Mesenchymal stem cell (in vitro differentiated cells and primary cell): ENCODE measurements around the gene NEDD8.

ENCODE experiments used
- DNase-seq: peaks from one replicate; pipeline ENCODE4 v3.0.0-alpha.2; 2013
- H2AFZ ChIP-seq: one replicate; pipeline ENCODE4 v1.6.1; 2013; ENCODE audit warnings: low read depth, mild to moderate bottlenecking, control low read depth, inconsistent platforms, low read length, moderate library complexity
- H2AK5ac ChIP-seq: 2 replicates; pipeline ENCODE4 v1.6.1; 2013; ENCODE audit warnings: low read length, moderate library complexity, mild to moderate bottlenecking, inconsistent platforms; ENCODE audit not compliant: severe bottlenecking
- H2BK120ac ChIP-seq: one replicate; pipeline ENCODE4 v1.6.1; 2013; ENCODE audit warnings: low read depth, mild to moderate bottlenecking, inconsistent platforms, low read length, moderate library complexity
- H2BK12ac ChIP-seq, 2 experiments: one replicate each; pipeline ENCODE4 v1.6.1; 2013; ENCODE audit warnings: inconsistent platforms in 2 of 2, low read length in 2 of 2, mild to moderate bottlenecking in 2 of 2, moderate library complexity in 2 of 2, control low read depth in 1 of 2
- H2BK15ac ChIP-seq: one replicate; pipeline ENCODE4 v1.6.1; 2013; ENCODE audit warnings: mild to moderate bottlenecking, low read depth, inconsistent platforms; ENCODE audit not compliant: poor library complexity, severe bottlenecking
- H2BK5ac ChIP-seq: 2 replicates; pipeline ENCODE4 v1.6.1; 2013; ENCODE audit warnings: low read depth, mild to moderate bottlenecking, low read length, control low read depth, inconsistent platforms; ENCODE audit not compliant: poor library complexity, severe bottlenecking
- H3K14ac ChIP-seq, 2 experiments: one replicate each; pipeline ENCODE4 v1.6.1; 2013; ENCODE audit warnings: inconsistent platforms in 2 of 2, low read length in 2 of 2, control low read depth in 1 of 2, mild to moderate bottlenecking in 1 of 2, moderate library complexity in 1 of 2
- H3K18ac ChIP-seq, 2 experiments: one replicate each; pipeline ENCODE4 v1.6.1; 2013; ENCODE audit warnings: inconsistent platforms in 2 of 2, low read length in 2 of 2, control low read depth in 1 of 2, low read depth in 1 of 2, mild to moderate bottlenecking in 1 of 2
- H3K23ac ChIP-seq, 2 experiments: one replicate each; pipeline ENCODE4 v1.6.1; 2013; ENCODE audit warnings: inconsistent platforms in 2 of 2, low read length in 2 of 2, mild to moderate bottlenecking in 2 of 2, moderate library complexity in 2 of 2, control low read depth in 1 of 2
- H3K27ac ChIP-seq: 2 replicates; pipeline ENCODE4 v1.5.1; 2013; ENCODE audit warnings: mild to moderate bottlenecking, moderate library complexity, low read length, control low read depth, inconsistent platforms; ENCODE audit not compliant: poor library complexity, severe bottlenecking
- H3K27me3 ChIP-seq, 2 experiments: 2 replicates each; pipeline versions ENCODE4 v1.6.1 to v1.7.0; 2013; ENCODE audit warnings: low read length in 2 of 2, mild to moderate bottlenecking in 2 of 2, moderate library complexity in 2 of 2, control low read depth in 1 of 2, inconsistent platforms in 1 of 2; ENCODE audit not compliant: control insufficient read depth in 1 of 2, insufficient read depth in 1 of 2
- H3K36me3 ChIP-seq, 2 experiments: 2 replicates each; pipeline versions ENCODE4 v1.6.1 to v1.7.0; 2013; ENCODE audit warnings: low read length in 2 of 2, control low read depth in 1 of 2, inconsistent platforms in 1 of 2, low read depth in 1 of 2, mild to moderate bottlenecking in 1 of 2; ENCODE audit not compliant: insufficient read depth in 2 of 2, control insufficient read depth in 1 of 2
- H3K4ac ChIP-seq, 2 experiments: one replicate each; pipeline ENCODE4 v1.6.1; 2013; ENCODE audit warnings: inconsistent platforms in 2 of 2, low read length in 2 of 2, mild to moderate bottlenecking in 2 of 2, moderate library complexity in 2 of 2, control low read depth in 1 of 2, low read depth in 1 of 2
- H3K4me1 ChIP-seq: 2 replicates; pipeline ENCODE4 v1.6.1; 2013; ENCODE audit warnings: low read depth, low read length, control low read depth; ENCODE audit not compliant: control insufficient read depth, insufficient read depth
- H3K4me2 ChIP-seq: 2 replicates; pipeline ENCODE4 v1.6.1; 2013; ENCODE audit warnings: low read length, mild to moderate bottlenecking, inconsistent platforms; ENCODE audit not compliant: poor library complexity, severe bottlenecking
- H3K4me3 ChIP-seq, 2 experiments: 2 replicates each; pipeline versions ENCODE4 v1.5.1 to v1.7.0; 2013; ENCODE audit warnings: low read length in 2 of 2, mild to moderate bottlenecking in 2 of 2, control low read depth in 1 of 2, low read depth in 1 of 2; ENCODE audit not compliant: insufficient read depth in 1 of 2
- H3K79me1 ChIP-seq: replicated peaks from 2 replicates; pipeline ENCODE4 v1.6.1; 2013; ENCODE audit warnings: mild to moderate bottlenecking, control low read depth, low read length, inconsistent platforms; ENCODE audit not compliant: poor library complexity, severe bottlenecking
- H3K9ac ChIP-seq: 2 replicates; pipeline ENCODE4 v1.7.0; 2013; ENCODE audit warnings: mild to moderate bottlenecking, low read length, moderate library complexity
- H3K9me3 ChIP-seq: 2 replicates; pipeline ENCODE4 v1.7.0; 2013; ENCODE audit warnings: mild to moderate bottlenecking, low read length; ENCODE audit not compliant: control insufficient read depth
- H4K8ac ChIP-seq: one replicate; pipeline ENCODE4 v1.6.1; 2013; ENCODE audit warnings: inconsistent platforms, mild to moderate bottlenecking, low read length, moderate library complexity
- H4K91ac ChIP-seq: one replicate; pipeline ENCODE4 v1.6.1; 2013; ENCODE audit warnings: mild to moderate bottlenecking, low read length, inconsistent platforms
- WGBS: methylation state at CpG from one replicate; pipeline ENCODE4 v1.1.7; 2013; ENCODE audit warnings: mixed read lengths; 5-methylcytosine and 5-hydroxymethylcytosine counted together

NEDD8 gene

GRCh38 chr14:24190416-24190815 lies 41.8 kb downstream of the NEDD8 start:
- Histone ChIP-seq H3K4me1 (peaks cover 14% of the 10 kb centered on the region), H3K18ac (no peak overlapping the region), H2BK120ac (no peak overlapping the region), H3K36me3 (peaks cover 45 to 58% of the 10 kb centered on the region in 2 experiments), H3K23ac (no peak overlapping the region), H2AFZ (no peak overlapping the region), H3K4ac (no peak overlapping the region), H3K14ac (no peak overlapping the region), H2BK15ac (no peak overlapping the region), H4K91ac (no peak overlapping the region), H3K4me2 (no peak overlapping the region), H2BK5ac (no peak overlapping the region), H2AK5ac (no peak overlapping the region), H2BK12ac (no peak overlapping the region), H3K9me3 (no peaks in the 10 kb centered on the region), H3K27ac (no peak overlapping the region), H3K4me3 (peak overlapping the region in 1 of 2 experiments; percentile 9), H4K8ac (no peak overlapping the region), H3K9ac (no peak overlapping the region), H3K79me1 (peaks cover 40% of the 10 kb centered on the region), H3K27me3 (no peaks in the 10 kb centered on the region)
- WGBS, result 96% methylated on average over 8 of the region's 10 CpGs
- no peak for DNase-seq

GRCh38 chr14:24189460-24189859 lies 42.7 kb downstream of the NEDD8 start:
- Histone ChIP-seq H3K36me3 (peaks cover 55 to 68% of the 10 kb centered on the region in 2 experiments), H4K8ac (no peak overlapping the region), H3K4me1 (peaks cover 8% of the 10 kb centered on the region), H3K14ac (no peak overlapping the region), H2BK15ac (no peak overlapping the region), H3K4ac (no peak overlapping the region), H2BK120ac (no peak overlapping the region), H3K23ac (no peak overlapping the region), H3K4me3 (no peak overlapping the region), H3K4me2 (no peak overlapping the region), H3K9ac (peak overlapping the region; percentile 94), H3K9me3 (no peaks in the 10 kb centered on the region), H3K79me1 (peaks cover 40% of the 10 kb centered on the region), H3K27me3 (no peaks in the 10 kb centered on the region), H4K91ac (no peak overlapping the region), H3K27ac (no peak overlapping the region), H2AFZ (no peak overlapping the region), H2BK5ac (no peak overlapping the region), H3K18ac (no peak overlapping the region), H2BK12ac (no peak overlapping the region), H2AK5ac (no peak overlapping the region)
- no peak for DNase-seq
- WGBS, result 95% methylated on average over 9 of the region's 9 CpGs

GRCh38 chr14:24189059-24189375 lies 43.1 kb downstream of the NEDD8 start:
- peak overlapping the region; percentile 38 for H3K27ac ChIP-seq
- H3K9ac ChIP-seq, result peak overlapping the region; percentile 94
- H3K27me3 ChIP-seq, result no peaks in the 10 kb centered on the region
- H2AK5ac ChIP-seq, result no peak overlapping the region
- H3K4me1 ChIP-seq, result peaks cover 7% of the 10 kb centered on the region
- no peak overlapping the region for H2BK15ac ChIP-seq
- no peak for DNase-seq
- H4K91ac ChIP-seq, result no peak overlapping the region
- no peaks in the 10 kb centered on the region for H3K9me3 ChIP-seq
- no CpG with 5 or more reads among the region's 3 CpGs for WGBS
- H3K4me2 ChIP-seq, result peak overlapping the region; percentile 31
- H3K79me1 ChIP-seq, result peaks cover 42% of the 10 kb centered on the region
- peak overlapping the region in 1 of 2 experiments; percentile 41 for H3K4ac ChIP-seq
- no peak overlapping the region for H3K23ac ChIP-seq
- no peak overlapping the region for H4K8ac ChIP-seq
- H2BK12ac ChIP-seq, result no peak overlapping the region
- H3K4me3 ChIP-seq, result peak overlapping the region in 1 of 2 experiments; percentile 92
- peaks cover 59 to 70% of the 10 kb centered on the region in 2 experiments for H3K36me3 ChIP-seq
- H3K14ac ChIP-seq, result no peak overlapping the region
- H2AFZ ChIP-seq, result no peak overlapping the region
- no peak overlapping the region for H2BK5ac ChIP-seq
- no peak overlapping the region for H3K18ac ChIP-seq
- H2BK120ac ChIP-seq, result no peak overlapping the region

- peak within 1 kb of the TSS; percentile 19 for H2BK15ac ChIP-seq
- WGBS, result under 1% methylated on average over 44 of the region's 65 CpGs
These were observed 43.7 kb downstream of the NEDD8 start, which contains the start of gene IPO4 for GRCh38 chr14:24188251-24189058. TSS of gene IPO4 (minus strand) at chr14:24188816. CDS start at chr14:24188787, 29 bp downstream.

More at GRCh38 chr14:24188251-24189058, 43.7 kb downstream of the NEDD8 start, which contains the start of gene IPO4:
- Histone ChIP-seq H3K14ac (peak within 1 kb of the TSS in 1 of 2 experiments; percentile 79), H3K27ac (peak within 1 kb of the TSS; percentile 75), H3K4me1 (peaks cover 7% of the 10 kb centered on the region), H3K4me3 (peak within 1 kb of the TSS; percentile 80 to 92), H3K4ac (peak within 1 kb of the TSS; percentile 37 to 89), H2BK5ac (no peak within 1 kb of the TSS), H3K27me3 (no peaks in the 10 kb centered on the region), H4K8ac (peak within 1 kb of the TSS; percentile 15), H3K18ac (peak within 1 kb of the TSS; percentile 70 to 89), H3K23ac (no peak within 1 kb of the TSS), H3K36me3 (peaks cover 65 to 73% of the 10 kb centered on the region in 2 experiments), H2AFZ (peak within 1 kb of the TSS; percentile 60), H2BK12ac (no peak within 1 kb of the TSS), H3K9me3 (no peaks in the 10 kb centered on the region), H2AK5ac (no peak within 1 kb of the TSS), H3K79me1 (peaks cover 41% of the 10 kb centered on the region), H4K91ac (peak within 1 kb of the TSS; percentile 46), H2BK120ac (no peak within 1 kb of the TSS), H3K9ac (peak within 1 kb of the TSS; percentile 94), H3K4me2 (peak within 1 kb of the TSS; percentile 93)
- peak; percentile 98 for DNase-seq
